Neural cell (in vitro differentiated cells): ENCODE measurements around the gene CSTB. TPM values are rescaled to one million over a fixed set of nuclear protein-coding genes. Genes with fewer than 3 reads are reported as not detected.

Source experiments
- H2AFZ ChIP-seq: fragments of 200-600, 300-800 bp; sonication (generic), shearing (Covaris generic); 2 replicates; pipeline ENCODE4 v1.6.0; 2014; ENCODE audit warnings: low read depth, mild to moderate bottlenecking, antibody characterized with exemption, low read length, moderate library complexity
- H3F3A ChIP-seq: fragments of 200-600 bp; shearing (Covaris generic); 2 replicates; pipeline ENCODE4 v1.6.1; 2016; ENCODE audit warnings: mild to moderate bottlenecking, moderate library complexity, mixed read lengths, antibody characterized with exemption, low read length; ENCODE audit not compliant: insufficient read depth, poor library complexity, severe bottlenecking
- H3K27ac ChIP-seq: fragments of 200-600, 300-800 bp; sonication (generic), shearing (Covaris generic); 2 replicates; pipeline ENCODE4 v1.5.1; 2014; ENCODE audit warnings: mild to moderate bottlenecking, low read length, moderate library complexity
- H3K27me3 ChIP-seq: fragments of 300-800, 200-600 bp; sonication (generic), shearing (Covaris generic); 2 replicates; pipeline ENCODE4 v1.6.0; 2014; ENCODE audit warnings: mild to moderate bottlenecking, low read depth, low read length, moderate library complexity; ENCODE audit not compliant: insufficient read depth
- H3K36me3 ChIP-seq: fragments of 300-800, 200-600 bp; sonication (generic), shearing (Covaris generic); 2 replicates; pipeline ENCODE4 v1.5.1; 2014; ENCODE audit warnings: mild to moderate bottlenecking, antibody characterized with exemption, low read length, moderate library complexity; ENCODE audit not compliant: insufficient read depth
- H3K4me2 ChIP-seq: fragments of 300-800, 200-600 bp; sonication (generic), shearing (Covaris generic); 2 replicates; pipeline ENCODE4 v1.6.0; 2014; ENCODE audit warnings: mild to moderate bottlenecking, low read length
- H3K4me3 ChIP-seq: fragments of 300-800, 200-600 bp; sonication (generic), shearing (Covaris generic); 2 replicates; pipeline ENCODE4 v1.5.1; 2014; ENCODE audit warnings: mild to moderate bottlenecking, low read length, moderate library complexity
- H3K79me2 ChIP-seq: fragments of 200-600 bp; shearing (Covaris generic); replicated peaks from 2 replicates; pipeline ENCODE4 v1.6.0; 2014; ENCODE audit warnings: mild to moderate bottlenecking, low read length, moderate library complexity; ENCODE audit not compliant: insufficient read depth
- H3K9ac ChIP-seq: fragments of 300-800, 200-600 bp; sonication (generic), shearing (Covaris generic); 2 replicates; pipeline ENCODE4 v1.6.1; 2016; ENCODE audit warnings: mild to moderate bottlenecking, low read length, mixed read lengths
- H3K9me2 ChIP-seq: fragments of 200-600 bp; shearing (Covaris generic); 2 replicates; pipeline ENCODE4 v1.6.1; 2016; ENCODE audit warnings: mild to moderate bottlenecking, low read length, mixed read lengths; ENCODE audit not compliant: insufficient read depth
- H3K9me3 ChIP-seq: fragments of 200-600, 300-800 bp; sonication (generic), shearing (Covaris generic); 2 replicates; pipeline ENCODE4 v1.6.1; 2016; ENCODE audit warnings: mild to moderate bottlenecking, mixed run types, low read length, moderate library complexity, mixed read lengths
- H4K20me1 ChIP-seq: fragments of 200-600 bp; shearing (Covaris generic); 2 replicates; pipeline ENCODE4 v1.6.1; 2016; ENCODE audit warnings: mild to moderate bottlenecking, mixed run types; ENCODE audit not compliant: insufficient read depth
- CTCF ChIP-seq: fragments of 450-650 bp; IDR thresholded peaks from 2 replicates; pipeline ENCODE4 v1.5.1; 2014; ENCODE audit warnings: antibody characterized with exemption, mild to moderate bottlenecking, moderate library complexity; ENCODE audit not compliant: poor library complexity, severe bottlenecking
- EP300 ChIP-seq: fragments of 450-650 bp; conservative IDR thresholded peaks from 2 replicates; pipeline ENCODE4 v1.6.1; 2014; ENCODE audit warnings: antibody characterized with exemption, mild to moderate bottlenecking, moderate library complexity; ENCODE audit not compliant: poor library complexity, severe bottlenecking
- EZH2 ChIP-seq: fragments of 200-600, 300-800 bp; shearing (Covaris generic), sonication (generic); IDR thresholded peaks from 2 replicates; pipeline ENCODE4 v1.6.1; 2014; ENCODE audit warnings: antibody characterized with exemption, low read length, borderline replicate concordance, mild to moderate bottlenecking; ENCODE audit not compliant: insufficient read depth, poor library complexity, severe bottlenecking
- MXI1 ChIP-seq: fragments of 450-650 bp; conservative IDR thresholded peaks from 2 replicates; pipeline ENCODE4 v1.6.1; 2014; ENCODE audit warnings: antibody characterized with exemption, mild to moderate bottlenecking; ENCODE audit not compliant: poor library complexity, severe bottlenecking
- POLR2AphosphoS5 ChIP-seq: IDR thresholded peaks from 2 replicates; pipeline ENCODE4 v1.6.1; 2012
- RAD21 ChIP-seq: fragments of 450-650 bp; conservative IDR thresholded peaks from 2 replicates; pipeline ENCODE4 v1.6.1; 2014; ENCODE audit warnings: antibody characterized with exemption, mild to moderate bottlenecking, moderate library complexity
- REST ChIP-seq: IDR thresholded peaks from 2 replicates; pipeline ENCODE4 v1.6.1; 2012; ENCODE audit warnings: borderline replicate concordance
- SMC3 ChIP-seq: fragments of 450-650 bp; conservative IDR thresholded peaks from 2 replicates; pipeline ENCODE4 v1.6.1; 2014; ENCODE audit warnings: antibody characterized with exemption, mild to moderate bottlenecking, moderate library complexity; ENCODE audit not compliant: poor library complexity
- TAF1 ChIP-seq: IDR thresholded peaks from 2 replicates; pipeline ENCODE4 v1.6.1; 2012; ENCODE audit warnings: low read depth
- polyA plus RNA-seq: library from polyadenylated mRNA; depleted of rRNA; stranded (reverse); fragments of >200 nt; gene quantifications from 2 replicates; pipeline ENCODE4 v1.2.3, GENCODE V29; 2014

CSTB gene
- polyA plus RNA-seq, 1 donor from 2014 or later, result 9.7 TPM

- no peak overlapping the region for H2AFZ ChIP-seq
- no peak for TF ChIP-seq SMC3
- no peak for TF ChIP-seq EP300
- no peak for TF ChIP-seq REST
- no peak for TF ChIP-seq POLR2AphosphoS5
- no peak for TF ChIP-seq TAF1
- no peak for TF ChIP-seq CTCF
- TF ChIP-seq MXI1, result no peak
- TF ChIP-seq EZH2, result no peak
- no peak for TF ChIP-seq RAD21
- no peaks in the 10 kb centered on the region for H3K9me3 ChIP-seq
- H3K4me2 ChIP-seq, result no peak overlapping the region
- H3K27ac ChIP-seq, result no peak overlapping the region
- H3F3A ChIP-seq, result no peaks in the 10 kb centered on the region
- no peak overlapping the region for H3K4me3 ChIP-seq
- H4K20me1 ChIP-seq, result no peaks in the 10 kb centered on the region
- no peaks in the 10 kb centered on the region for H3K27me3 ChIP-seq
- H3K9me2 ChIP-seq, result no peaks in the 10 kb centered on the region
- H3K9ac ChIP-seq, result no peak overlapping the region
- H3K36me3 ChIP-seq, result no peaks in the 10 kb centered on the region
- H3K79me2 ChIP-seq, result no peaks in the 10 kb centered on the region
Measured at GRCh38 chr21:43766734-43767497, 9.2 kb downstream of the CSTB start.

GRCh38 chr21:43764576-43765495 is 11.3 kb downstream of the CSTB start:
- Histone ChIP-seq H3K9ac (no peak overlapping the region), H3K4me3 (no peak overlapping the region), H3K27ac (no peak overlapping the region), H3K4me2 (no peak overlapping the region), H3K79me2 (no peaks in the 10 kb centered on the region), H3K36me3 (no peaks in the 10 kb centered on the region), H2AFZ (no peak overlapping the region), H3K9me2 (no peaks in the 10 kb centered on the region), H3K27me3 (no peaks in the 10 kb centered on the region), H4K20me1 (no peaks in the 10 kb centered on the region), H3K9me3 (no peaks in the 10 kb centered on the region), H3F3A (no peaks in the 10 kb centered on the region)
- TF ChIP-seq RAD21, result no peak
- no peak for TF ChIP-seq EZH2
- no peak for TF ChIP-seq SMC3
- TF ChIP-seq TAF1, result no peak
- TF ChIP-seq MXI1, result no peak
- no peak for TF ChIP-seq CTCF
- no peak for TF ChIP-seq POLR2AphosphoS5
- no peak for TF ChIP-seq EP300
- no peak for TF ChIP-seq REST
